Activated naive CD4-positive, alpha-beta T cell treated with anti-CD3 and anti-CD28 coated beads, Interleukin-2, amount 50 U/mL, for 72 hours (primary cell): Measurements from ENCODE around the gene SHB. TPM values are rescaled to one million over a fixed set of nuclear protein-coding genes. Genes with fewer than 3 reads are reported as not detected.

Source experiments
- ATAC-seq, 2 donors: fragments of 150-1000 bp; cut with Tn5 transposase; 2 replicates each; pipeline ENCODE4 v1.10.0; 2021; ENCODE audit warnings: mild to moderate bottlenecking in 2 of 2, moderate library complexity in 2 of 2
- DNase-seq, 2 donors: peaks; one replicate each; pipeline ENCODE4 v3.0.0; 2021 to 2022; ENCODE audit warnings: low spot score in 2 of 2
- H3K27ac Mint-ChIP-seq, 2 donors: one replicate each; pipeline ENCODE4 v1.8.0; 2022; ENCODE audit warnings: mild to moderate bottlenecking in 2 of 2, mixed read lengths in 2 of 2
- H3K36me3 Mint-ChIP-seq, 2 donors: one replicate each; pipeline ENCODE4 v1.8.0; 2022; ENCODE audit warnings: mixed read lengths in 2 of 2
- H3K9me3 Mint-ChIP-seq, 2 donors: one replicate each; pipeline ENCODE4 v1.8.0; 2022; ENCODE audit warnings: mixed read lengths in 2 of 2
- total RNA-seq, 2 donors: library from RNA; stranded (reverse); gene quantifications; one replicate each; pipeline ENCODE4 v1.2.3, GENCODE V29; 2022

SHB gene
- total RNA-seq, 2 donors from 2014 or later, result 0.34 to 1.7 TPM

DNA sequence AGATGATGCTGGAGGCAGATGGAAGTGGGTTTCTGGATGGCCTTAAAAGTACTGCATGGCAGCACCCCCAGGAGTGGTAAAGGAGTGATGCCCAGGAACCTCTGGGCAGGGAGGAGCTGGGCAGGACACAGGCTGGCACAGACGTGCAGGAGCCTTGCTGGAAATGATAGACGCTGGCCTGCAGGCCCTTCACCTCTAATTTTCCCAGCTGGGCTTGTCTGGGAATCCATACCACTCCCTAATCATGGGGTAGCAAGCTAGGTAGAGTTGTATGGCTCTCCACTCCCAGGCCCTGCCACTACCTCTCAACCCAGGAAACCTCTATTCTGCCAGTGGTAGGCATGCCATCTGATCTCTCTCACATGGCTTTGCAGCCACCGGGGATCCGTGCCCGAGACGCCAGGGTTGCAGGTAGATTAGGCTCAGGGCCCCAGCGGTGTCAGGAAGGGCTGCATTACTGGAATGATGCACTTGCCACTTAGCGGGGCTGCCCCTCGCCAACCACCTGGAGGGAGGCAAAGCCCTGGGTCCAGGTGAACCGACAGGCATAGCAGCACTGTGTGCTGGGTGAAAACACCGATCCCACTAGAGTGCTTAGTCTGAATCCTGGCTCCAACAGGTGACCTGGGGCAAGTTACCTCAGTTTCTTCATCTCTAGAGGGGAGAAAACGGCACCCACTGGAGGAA is 85.5 kb downstream of the SHB start:
- no peaks in the 10 kb centered on the region for H3K36me3 Mint-ChIP-seq
- no peaks in the 10 kb centered on the region for H3K9me3 Mint-ChIP-seq
- DNase-seq (no peak), ATAC-seq (no peak)
- no peak overlapping the region for H3K27ac Mint-ChIP-seq

DNA sequence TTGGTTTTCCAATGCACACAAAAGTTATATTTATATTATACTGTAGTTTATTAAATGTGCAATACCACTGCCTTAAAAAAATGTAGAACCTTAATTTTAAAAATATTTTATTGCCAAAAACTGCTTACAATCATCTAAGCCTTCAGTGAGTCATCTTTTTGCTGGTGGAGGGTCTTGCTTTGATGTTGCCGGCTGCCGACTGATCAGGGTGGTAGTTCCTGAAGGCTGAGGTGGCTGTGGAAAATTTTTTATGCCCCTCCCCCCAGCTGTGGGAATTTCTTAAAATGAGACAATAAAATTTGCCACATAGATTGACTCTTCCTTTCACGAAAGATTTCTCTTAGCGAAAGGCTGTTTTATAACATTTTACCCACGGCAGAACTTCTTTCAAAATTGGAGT is 89.2 kb downstream of the SHB start:
- ATAC-seq, result no peak
- DNase-seq, result no peak
- Mint-ChIP-seq H3K36me3 (no peaks in the 10 kb centered on the region), H3K9me3 (no peaks in the 10 kb centered on the region), H3K27ac (no peak overlapping the region)

DNA sequence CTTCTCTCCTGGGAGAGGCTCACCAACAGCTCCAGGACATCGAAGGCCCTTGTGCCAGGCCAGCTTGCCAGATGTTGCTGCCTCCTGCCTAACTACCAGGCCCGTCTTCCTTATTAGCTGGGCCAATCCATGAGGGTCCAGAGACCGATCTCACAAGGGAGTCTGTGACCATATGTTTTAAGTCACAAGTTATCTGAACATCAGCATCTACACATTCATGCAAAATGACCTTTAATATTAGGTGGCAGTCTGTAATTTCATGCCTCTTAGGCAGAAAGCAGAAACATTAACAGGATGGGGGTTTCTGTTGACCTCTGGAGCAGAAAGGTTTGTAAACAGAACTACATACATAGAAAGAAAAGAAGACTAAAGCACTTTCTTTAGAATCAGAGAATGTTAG is 90.0 kb downstream of the SHB start:
- H3K9me3 Mint-ChIP-seq, result no peaks in the 10 kb centered on the region
- no peak for DNase-seq
- ATAC-seq, result no peak
- no peaks in the 10 kb centered on the region for H3K36me3 Mint-ChIP-seq
- no peak overlapping the region for H3K27ac Mint-ChIP-seq

DNA sequence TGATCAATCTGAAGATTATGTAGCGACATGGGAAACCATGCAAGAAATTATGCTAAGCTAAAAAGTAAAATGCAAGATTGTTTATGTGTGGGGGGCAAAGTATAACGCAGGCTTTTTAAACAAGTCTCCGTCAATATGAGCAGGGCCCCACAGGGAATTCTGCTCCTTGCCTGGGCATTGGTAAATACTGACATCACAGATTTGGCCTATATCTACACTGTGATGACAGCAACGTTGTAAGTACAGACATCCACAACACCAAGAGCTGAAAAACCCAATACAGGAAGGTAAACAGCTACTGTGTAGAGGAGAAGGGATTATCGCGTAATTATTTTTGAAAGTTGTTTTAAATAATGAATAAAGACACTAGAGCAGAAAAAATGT is 90.6 kb downstream of the SHB start:
- Mint-ChIP-seq H3K27ac (no peak overlapping the region), H3K9me3 (no peaks in the 10 kb centered on the region), H3K36me3 (no peaks in the 10 kb centered on the region)
- no peak for ATAC-seq
- no peak for DNase-seq

DNA sequence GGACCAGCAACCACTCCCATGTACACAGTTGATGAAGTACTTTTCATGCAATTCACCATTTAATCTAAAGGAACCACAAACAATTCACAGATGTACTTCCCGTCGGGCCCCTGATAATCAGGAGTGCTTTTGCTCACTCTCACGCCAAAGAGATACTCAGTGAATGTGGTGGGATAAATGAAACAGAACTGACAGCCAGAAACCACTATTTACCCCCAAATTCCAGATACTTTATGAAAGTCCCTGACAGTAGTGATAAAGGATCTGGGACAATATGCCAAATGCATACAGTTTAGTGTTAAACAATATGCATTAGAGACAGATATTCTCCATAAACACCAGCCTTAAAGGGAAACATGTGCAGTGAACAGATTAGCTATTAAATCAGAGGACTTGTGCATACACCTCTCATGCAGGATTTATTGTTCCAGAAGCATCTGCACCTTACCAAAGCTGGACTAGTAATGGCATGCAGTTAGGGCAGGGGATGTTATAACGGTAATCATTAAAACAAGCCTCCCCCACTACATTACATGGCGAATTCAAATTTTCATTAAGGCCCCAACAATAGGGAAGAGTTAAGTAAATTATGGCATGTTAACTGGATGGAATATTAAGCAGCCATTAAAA is 91.1 kb downstream of the SHB start:
- ATAC-seq (no peak), DNase-seq (no peak)
- Mint-ChIP-seq H3K27ac (no peak overlapping the region), H3K9me3 (no peaks in the 10 kb centered on the region), H3K36me3 (no peaks in the 10 kb centered on the region)

- ATAC-seq (no peak), DNase-seq (no peak)
- no peak overlapping the region for H3K27ac Mint-ChIP-seq
- H3K36me3 Mint-ChIP-seq, result no peaks in the 10 kb centered on the region
- H3K9me3 Mint-ChIP-seq, result no peaks in the 10 kb centered on the region
These were observed 92.1 kb downstream of the SHB start for GRCh38 chr9:37976714-37977477.

DNA sequence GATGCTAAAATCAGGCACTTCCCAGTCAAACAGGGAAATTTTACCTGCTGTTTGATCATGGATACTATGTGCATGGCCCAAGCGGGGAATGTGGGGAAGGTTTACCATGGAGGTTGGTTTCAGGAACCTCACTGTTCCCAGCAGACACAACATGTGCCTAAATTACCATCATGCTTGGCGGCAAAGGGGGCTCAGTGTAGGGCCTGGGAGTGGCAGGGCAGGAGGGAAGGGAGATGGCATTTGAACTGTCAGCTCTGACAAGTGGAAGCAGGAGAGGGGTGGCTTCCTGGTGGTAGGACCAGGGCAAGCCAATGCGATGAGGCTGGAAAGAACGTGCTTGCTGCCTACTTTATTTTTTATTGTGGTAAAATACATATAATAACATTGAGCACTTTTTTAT is 93.4 kb downstream of the SHB start:
- ATAC-seq, result no peak
- no peak overlapping the region for H3K27ac Mint-ChIP-seq
- DNase-seq, result no peak
- H3K36me3 Mint-ChIP-seq, result no peaks in the 10 kb centered on the region
- no peaks in the 10 kb centered on the region for H3K9me3 Mint-ChIP-seq

DNA sequence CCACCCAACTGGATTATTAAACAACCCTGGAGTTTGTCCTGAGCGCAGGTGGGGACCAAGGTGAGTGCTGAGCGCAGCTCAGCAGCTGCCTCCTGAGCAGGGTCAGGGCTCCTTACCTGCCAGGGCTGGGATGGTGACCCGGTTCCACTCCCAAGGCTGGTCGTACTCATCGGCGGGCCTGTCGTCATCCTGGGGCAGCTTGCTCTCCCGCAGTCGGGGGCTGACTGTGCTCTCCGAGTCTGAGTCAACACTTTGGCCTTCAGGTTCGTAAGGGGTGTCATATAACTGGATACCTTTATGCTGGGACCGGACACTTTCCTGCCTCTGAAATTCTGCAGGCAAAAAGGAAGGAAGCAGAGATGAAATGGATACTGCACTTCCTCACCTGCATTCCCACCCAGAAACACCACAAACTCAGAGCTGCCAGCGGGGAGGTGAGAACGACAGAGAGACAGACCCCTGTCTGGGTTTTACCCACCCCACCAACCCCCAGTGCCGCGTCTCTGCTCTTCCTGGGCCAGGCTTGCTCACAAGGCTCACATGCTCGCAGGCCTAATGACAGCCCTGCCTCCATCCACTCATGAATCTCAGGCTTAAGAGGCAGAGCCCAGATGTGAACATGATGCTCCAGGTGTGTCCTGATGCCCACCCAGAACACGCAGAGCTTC is 94.4 kb downstream of the SHB start:
- ATAC-seq, result no peak
- H3K27ac Mint-ChIP-seq, result no peak overlapping the region

GRCh38 chr9:37972351-37972848 is 96.6 kb downstream of the SHB start:
- no peak overlapping the region for H3K27ac Mint-ChIP-seq
- ATAC-seq (no peak), DNase-seq (no peak)
- no peaks in the 10 kb centered on the region for H3K36me3 Mint-ChIP-seq
- H3K9me3 Mint-ChIP-seq, result no peaks in the 10 kb centered on the region

More for the DNA sequence above, 94.4 kb downstream of the SHB start:
- H3K36me3 Mint-ChIP-seq, result no peaks in the 10 kb centered on the region
- DNase-seq, result no peak
- no peaks in the 10 kb centered on the region for H3K9me3 Mint-ChIP-seq

GRCh38 chr9:37971691-37972090 is 97.3 kb downstream of the SHB start:
- Mint-ChIP-seq H3K27ac (no peak overlapping the region), H3K9me3 (no peaks in the 10 kb centered on the region), H3K36me3 (no peaks in the 10 kb centered on the region)
- ATAC-seq (no peak), DNase-seq (no peak)

- Mint-ChIP-seq H3K27ac (peak overlapping the region in 1 of 2 donors; percentile 66), H3K9me3 (no peaks in the 10 kb centered on the region), H3K36me3 (no peaks in the 10 kb centered on the region)
- DNase-seq (no peak), ATAC-seq (peak; percentile 64 to 66)
These were observed 97.9 kb downstream of the SHB start for GRCh38 chr9:37971108-37971459.

DNA sequence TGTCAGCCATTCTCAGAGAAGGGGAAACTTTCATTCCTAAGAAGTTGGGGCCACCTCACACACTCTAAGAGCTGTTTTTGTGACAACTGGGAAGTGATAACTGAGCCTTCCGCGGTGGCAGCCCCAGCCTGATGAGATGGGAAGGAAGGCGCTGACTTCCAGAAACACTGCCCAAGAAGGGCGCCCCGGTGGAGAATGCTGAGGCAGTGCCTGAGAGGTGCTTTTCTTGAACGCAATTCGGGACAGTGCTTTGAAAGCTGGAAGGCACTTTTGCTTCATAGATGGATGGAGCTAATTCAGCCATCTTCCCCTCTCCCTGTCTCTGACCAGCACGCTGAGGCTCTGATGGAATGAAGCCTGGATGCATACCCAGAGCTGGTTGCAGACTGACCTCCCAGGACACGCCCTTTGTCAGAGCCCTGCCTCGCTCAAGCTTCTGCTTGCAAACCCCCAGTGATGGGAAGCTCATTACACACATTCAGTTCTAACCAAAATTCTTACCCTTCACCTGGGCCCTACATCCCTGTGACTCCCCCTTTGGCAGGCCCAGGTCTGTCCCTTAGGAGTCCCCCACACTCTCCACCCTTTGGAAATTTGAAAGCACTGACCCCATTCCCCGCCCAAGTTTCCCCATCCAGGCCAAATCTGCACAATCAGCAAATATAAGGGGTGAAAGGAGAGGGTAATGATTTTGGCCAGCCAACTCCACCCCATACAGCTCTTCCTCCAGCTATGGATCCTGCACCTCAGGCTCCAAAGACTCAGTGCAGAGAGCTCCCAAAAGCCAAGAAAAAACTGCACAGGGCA is 98.5 kb downstream of the SHB start:
- no peaks in the 10 kb centered on the region for H3K9me3 Mint-ChIP-seq
- no peak for ATAC-seq
- no peaks in the 10 kb centered on the region for H3K36me3 Mint-ChIP-seq
- peak overlapping the region in 1 of 2 donors; percentile 66 for H3K27ac Mint-ChIP-seq
- DNase-seq, result no peak

GRCh38 chr9:37969558-37970300 is 99.3 kb downstream of the SHB start:
- H3K27ac Mint-ChIP-seq, result no peak overlapping the region
- ATAC-seq (no peak), DNase-seq (no peak)
- H3K36me3 Mint-ChIP-seq, result no peaks in the 10 kb centered on the region
- H3K9me3 Mint-ChIP-seq, result no peaks in the 10 kb centered on the region

DNA sequence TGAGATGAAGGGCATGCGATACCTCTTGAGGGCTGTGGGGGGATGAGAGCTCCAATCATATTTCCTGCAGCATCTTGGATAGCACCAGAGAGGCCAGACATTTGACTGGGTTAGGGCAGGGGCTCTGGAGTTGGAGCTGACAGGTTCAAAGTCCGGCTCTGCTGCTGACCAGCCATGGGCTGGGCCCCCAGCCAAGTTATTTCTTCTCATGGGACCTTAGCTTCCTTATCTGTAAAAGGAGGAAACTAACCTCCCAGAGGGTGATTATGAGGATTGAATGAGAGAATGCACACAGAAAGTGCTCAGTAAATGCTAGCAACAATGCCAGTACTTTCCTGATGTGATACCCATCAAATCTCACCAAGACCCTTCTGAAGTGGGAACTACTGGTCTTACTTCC is 99.9 kb downstream of the SHB start:
- ATAC-seq, result no peak
- Mint-ChIP-seq H3K36me3 (no peaks in the 10 kb centered on the region), H3K27ac (no peak overlapping the region), H3K9me3 (no peaks in the 10 kb centered on the region)
- DNase-seq, result no peak

GRCh38 chr9:37968228-37968701 is 100.8 kb downstream of the SHB start:
- DNase-seq, result no peak
- Mint-ChIP-seq H3K27ac (no peak overlapping the region), H3K36me3 (no peaks in the 10 kb centered on the region), H3K9me3 (no peaks in the 10 kb centered on the region)
- ATAC-seq, result no peak

GRCh38 chr9:37967761-37968080 is 101.3 kb downstream of the SHB start:
- no peak for ATAC-seq
- no peaks in the 10 kb centered on the region for H3K36me3 Mint-ChIP-seq
- no peak overlapping the region for H3K27ac Mint-ChIP-seq
- DNase-seq, result no peak
- H3K9me3 Mint-ChIP-seq, result no peaks in the 10 kb centered on the region
